ENCODE measurements around the gene LEMD1. TPM values are rescaled to one million over a fixed set of nuclear protein-coding genes. Genes with fewer than 3 reads are reported as not detected.

The LEMD1 gene
- total RNA-seq, 1 experiment from 2014 or later, result 26.3 TPM

- TF ChIP-seq GABPB1 (CRISPR knock-in tag; IDR thresholded peaks at IDR 0.05) (no peak), NFE2L1 (CRISPR knock-in tag; IDR thresholded peaks at IDR 0.05) (no peak), MAX (CRISPR knock-in tag; IDR thresholded peaks at IDR 0.05) (no peak), ZNF138 (CRISPR knock-in tag; conservative IDR thresholded peaks at IDR 0.05) (no peak), SMAD4 (CRISPR knock-in tag; IDR thresholded peaks at IDR 0.05) (no peak), GRHL2 (CRISPR knock-in tag; IDR thresholded peaks at IDR 0.05; ENCODE audit: insufficient replicate concordance, severe bottlenecking) (no peak), TP53 (CRISPR knock-in tag; IDR thresholded peaks at IDR 0.05) (no peak), ESRRA (CRISPR knock-in tag; IDR thresholded peaks at IDR 0.05; ENCODE audit: borderline replicate concordance) (no peak), ZNF232 (CRISPR knock-in tag; IDR thresholded peaks at IDR 0.05) (no peak), JAZF1 (CRISPR knock-in tag; IDR thresholded peaks at IDR 0.05) (no peak), TCF7 (CRISPR knock-in tag; IDR thresholded peaks at IDR 0.05; ENCODE audit: low read depth) (no peak), RELA (CRISPR knock-in tag; IDR thresholded peaks at IDR 0.05; ENCODE audit: borderline replicate concordance) (no peak), ZNF416 (CRISPR knock-in tag; IDR thresholded peaks at IDR 0.05) (0 out of 2 replicates have a peak, but pooled peaks have one; percentile 28), ZNF121 (CRISPR knock-in tag; IDR thresholded peaks at IDR 0.05) (no peak), ZNF263 (CRISPR knock-in tag; IDR thresholded peaks at IDR 0.05; ENCODE audit: low read depth) (no peak), ZNF317 (CRISPR knock-in tag; IDR thresholded peaks at IDR 0.05; ENCODE audit: borderline replicate concordance, low read depth) (no peak), ATF2 (CRISPR knock-in tag; IDR thresholded peaks at IDR 0.05; ENCODE audit: borderline replicate concordance, low read depth) (no peak), AR (CRISPR knock-in tag; IDR thresholded peaks at IDR 0.05) (no peak), NR1H2 (CRISPR knock-in tag; IDR thresholded peaks at IDR 0.05) (no peak), E2F1 (CRISPR knock-in tag; IDR thresholded peaks at IDR 0.05) (no peak), CTCF (IDR thresholded peaks at IDR 0.05) (peak; percentile 60; the same call in 1 of the 2 replicates), E2F4 (CRISPR knock-in tag; IDR thresholded peaks at IDR 0.05; ENCODE audit: borderline replicate concordance, low read depth) (no peak), CREM (CRISPR knock-in tag; IDR thresholded peaks at IDR 0.05) (no peak), SP1 (CRISPR knock-in tag; conservative IDR thresholded peaks at IDR 0.05) (0 out of 2 replicates have a peak, but pooled peaks have one; percentile 14), ZNF671 (CRISPR knock-in tag; IDR thresholded peaks at IDR 0.05) (no peak), IRF1 (CRISPR knock-in tag; IDR thresholded peaks at IDR 0.05) (no peak), ATF1 (CRISPR knock-in tag; IDR thresholded peaks at IDR 0.05) (no peak), ZBTB21 (CRISPR knock-in tag; IDR thresholded peaks at IDR 0.05; ENCODE audit: borderline replicate concordance) (no peak), ZNF512 (CRISPR knock-in tag; IDR thresholded peaks at IDR 0.05; ENCODE audit: borderline replicate concordance) (no peak)
Measured at GRCh38 chr1:205335692-205336091, 86.2 kb downstream of the LEMD1 start (continued).
